ENCODE results near the gene MMP19.
"Not testable (repeated sequence)": the region's sequence is repeated elsewhere in the genome, so short reads cannot be mapped to it uniquely, and the experiment has no call there.

Gene MMP19

GRCh38 chr12:55842681-55843429 is at the start of gene MMP19:
TSS of gene MMP19 (minus strand) at chr12:55842936. CDS start at chr12:55842830, 106 bp downstream.
- DNase-seq: peak in 1 of 2 experiments; percentile 25

GRCh38 chr12:55891310-55891709 is 48.6 kb upstream of the MMP19 start:
- DNase-seq: no peak

- DNase-seq: no peak
Observed at GRCh38 chr12:55885113-55885512, 42.4 kb upstream of the MMP19 start.

- no peak for DNase-seq
Observed at GRCh38 chr12:55877824-55878223, 35.1 kb upstream of the MMP19 start.

GRCh38 chr12:55875704-55876467 is 33.1 kb upstream of the MMP19 start:
- DNase-seq: no peak

GRCh38 chr12:55874443-55874842 is 31.7 kb upstream of the MMP19 start:
- no peak for DNase-seq

- not testable (repeated sequence) for DNase-seq
Observed at GRCh38 chr12:55866454-55867004, 23.8 kb upstream of the MMP19 start.

- no peak for DNase-seq
Observed at GRCh38 chr12:55865327-55865726, 22.6 kb upstream of the MMP19 start.

GRCh38 chr12:55862931-55863330 is 20.2 kb upstream of the MMP19 start:
- DNase-seq: not testable (repeated sequence)

GRCh38 chr12:55862286-55862685 is 19.6 kb upstream of the MMP19 start:
- no peak for DNase-seq

- no peak for DNase-seq
Observed at GRCh38 chr12:55861871-55862270, 19.1 kb upstream of the MMP19 start.

GRCh38 chr12:55861396-55861795 is 18.7 kb upstream of the MMP19 start:
- DNase-seq: no peak

GRCh38 chr12:55852740-55853139 is 10.0 kb upstream of the MMP19 start:
- DNase-seq: no peak

GRCh38 chr12:55850893-55851292 is 8.2 kb upstream of the MMP19 start:
- DNase-seq: no peak

- no peak for DNase-seq
Observed at GRCh38 chr12:55850401-55850800, 7.7 kb upstream of the MMP19 start.

GRCh38 chr12:55849616-55850343 is 7.0 kb upstream of the MMP19 start:
- DNase-seq: no peak

GRCh38 chr12:55847603-55848291 is 5.0 kb upstream of the MMP19 start:
- DNase-seq: peak; percentile 77 to 87

GRCh38 chr12:55847033-55847432 is 4.3 kb upstream of the MMP19 start:
- DNase-seq: no peak

GRCh38 chr12:55845785-55846496 is 3.2 kb upstream of the MMP19 start:
- no peak for DNase-seq

- DNase-seq: no peak
Observed at GRCh38 chr12:55845361-55845760, 2.6 kb upstream of the MMP19 start.

- no peak for DNase-seq
Observed at GRCh38 chr12:55844961-55845360, 2.2 kb upstream of the MMP19 start.

- no peak for DNase-seq
Observed at GRCh38 chr12:55843431-55843830, 695 bp upstream of the MMP19 start.
